SK-N-SH (cell line): Measurements from ENCODE around the gene NPRL2. TPM values are rescaled to one million over a fixed set of nuclear protein-coding genes. Genes with fewer than 3 reads are reported as not detected.

Experiments
- CTCF ChIA-PET: fragments of 300-600, 350-600 bp; formaldehyde crosslinking; extraction: SDS; loops from one replicate; lab custom pipeline; 2021; lab: Yijun Ruan, JAX
- POLR2A ChIA-PET: fragments of 350-600 bp; sonication (Branson Sonifier 250); formaldehyde crosslinking; extraction: SDS; loops from one replicate; lab custom pipeline; 2020; ENCODE audit warnings: antibody characterized with exemption, inconsistent platforms; lab: Yijun Ruan, JAX
- DNase-seq: peaks from one replicate; pipeline ENCODE4 v3.0.0; 2012
- H2AFZ ChIP-seq: fragments of 200-600 bp; sonication (generic); 2 replicates; pipeline ENCODE4 v1.8.1; 2016; ENCODE audit warnings: antibody characterized with exemption, mild to moderate bottlenecking, low read depth
- H3F3A ChIP-seq: fragments of 200-600 bp; sonication (generic); replicated peaks from 2 replicates; pipeline ENCODE3; 2016; ENCODE audit warnings: antibody characterized with exemption, mild to moderate bottlenecking; ENCODE audit not compliant: insufficient read depth
- H3K27ac ChIP-seq, 2 experiments: fragments of 200-500 bp in 1 of 2; fragments of 200-600 bp in 1 of 2; sonication (Bioruptor generic) in 1 of 2; sonication (generic), shearing (Covaris generic) in 1 of 2; 2 replicates each; pipeline versions ENCODE4 v1.5.1 to v1.6.1; 2014 to 2016; ENCODE audit warnings: low read depth in 2 of 2, inconsistent platforms in 1 of 2, low read length in 1 of 2, mild to moderate bottlenecking in 1 of 2, mixed read lengths in 1 of 2
- H3K27me3 ChIP-seq: fragments of 200-600 bp; sonication (generic), shearing (Covaris generic); 2 replicates; pipeline ENCODE4 v1.6.1; 2016; ENCODE audit warnings: mixed run types; ENCODE audit not compliant: insufficient read depth
- H3K36me3 ChIP-seq, 2 experiments: fragments of 200-500 bp in 1 of 2; fragments of 200-600 bp in 1 of 2; sonication (Bioruptor generic) in 1 of 2; sonication (generic) in 1 of 2; replicated peaks in 1 of 2; 2 replicates each; pipeline versions ENCODE3 to v1.5.1; 2014 to 2016; ENCODE audit warnings: low read length in 1 of 2, mild to moderate bottlenecking in 1 of 2; ENCODE audit not compliant: insufficient read depth in 2 of 2, control insufficient read depth in 1 of 2
- H3K4me1 ChIP-seq, 2 experiments: fragments of 200-500 bp in 1 of 2; fragments of 200-600 bp in 1 of 2; sonication (Bioruptor generic) in 1 of 2; sonication (generic), shearing (Covaris generic) in 1 of 2; 2 replicates each; pipeline versions ENCODE4 v1.5.1 to v1.6.1; 2014 to 2016; ENCODE audit warnings: low read depth in 1 of 2, low read length in 1 of 2, mixed run types in 1 of 2; ENCODE audit not compliant: insufficient read depth in 2 of 2, control insufficient read depth in 1 of 2
- H3K4me2 ChIP-seq: fragments of 200-600 bp; sonication (generic), shearing (Covaris generic); 2 replicates; pipeline ENCODE4 v1.6.1; 2017; ENCODE audit warnings: mixed run types
- H3K4me3 ChIP-seq, 2 experiments: fragments of 200-500 bp in 1 of 2; fragments of 200-600 bp in 1 of 2; sonication (Bioruptor generic) in 1 of 2; sonication (generic), shearing (Covaris generic) in 1 of 2; 2 replicates each; pipeline versions ENCODE4 v1.5.1 to v1.8.1; 2014 to 2016; ENCODE audit warnings: low read depth in 2 of 2, inconsistent platforms in 1 of 2, low read length in 1 of 2, mild to moderate bottlenecking in 1 of 2, mixed read lengths in 1 of 2, moderate library complexity in 1 of 2
- H3K79me2 ChIP-seq: fragments of 200-600 bp; sonication (generic); 2 replicates; pipeline ENCODE4 v1.8.1; 2017; ENCODE audit warnings: mild to moderate bottlenecking; ENCODE audit not compliant: insufficient read depth
- H3K9ac ChIP-seq: fragments of 200-600 bp; sonication (generic); 2 replicates; pipeline ENCODE4 v1.6.1; 2017; ENCODE audit warnings: mixed run types
- H3K9me2 ChIP-seq: fragments of 200-600 bp; sonication (generic); 2 replicates; pipeline ENCODE4 v1.6.1; 2017; ENCODE audit warnings: mixed run types
- H3K9me3 ChIP-seq: fragments of 200-600 bp; sonication (generic); 2 replicates; pipeline ENCODE4 v1.6.1; 2017; ENCODE audit warnings: mixed run types, mild to moderate bottlenecking, moderate library complexity
- H4K20me1 ChIP-seq: fragments of 200-600 bp; sonication (generic); 2 replicates; pipeline ENCODE4 v1.6.1; 2017; ENCODE audit warnings: mild to moderate bottlenecking, mixed run types; ENCODE audit not compliant: insufficient read depth
- ELF1 ChIP-seq: IDR thresholded peaks from 2 replicates; pipeline ENCODE4 v1.4.0; 2012
- EZH2phosphoT487 ChIP-seq: fragments of 200-600 bp; sonication (generic); IDR thresholded peaks from 2 replicates; pipeline ENCODE4 v1.6.1; 2017; ENCODE audit warnings: low read depth, mixed run types, mild to moderate bottlenecking, antibody characterized with exemption, moderate library complexity, borderline replicate concordance
- FOSL2 ChIP-seq: IDR thresholded peaks from 2 replicates; pipeline ENCODE4 v1.4.0; 2012; ENCODE audit warnings: low read depth, mild to moderate bottlenecking, moderate library complexity, borderline replicate concordance
- FOXJ3 ChIP-seq: sonication (generic); formaldehyde crosslinking; IDR thresholded peaks from 2 replicates; pipeline ENCODE4 v1.5.1; 2020; ENCODE audit warnings: mild to moderate bottlenecking, missing genetic modification reagents
- FOXM1 ChIP-seq: IDR thresholded peaks from 2 replicates; pipeline ENCODE4 v1.4.0; 2012; ENCODE audit warnings: low read depth, mild to moderate bottlenecking
- GABPA ChIP-seq: IDR thresholded peaks from 2 replicates; pipeline ENCODE4 v1.4.0; 2012; ENCODE audit warnings: low read depth, mild to moderate bottlenecking
- GATA2 ChIP-seq: sonication (generic); formaldehyde crosslinking; IDR thresholded peaks from 2 replicates; pipeline ENCODE4 v1.5.0; 2020; ENCODE audit warnings: mild to moderate bottlenecking, missing genetic modification reagents
- IRF3 ChIP-seq: fragments of 150-350 bp; IDR thresholded peaks from 2 replicates; pipeline ENCODE4 v1.6.1; 2016; ENCODE audit warnings: mild to moderate bottlenecking, low read depth, low read length
- MEF2A ChIP-seq: IDR thresholded peaks from 2 replicates; pipeline ENCODE4 v1.4.0; 2012; ENCODE audit warnings: low read depth, borderline replicate concordance
- MXI1 ChIP-seq: IDR thresholded peaks from 2 replicates; pipeline ENCODE4 v1.6.1; 2012; ENCODE audit warnings: mild to moderate bottlenecking, low read depth, low read length, improper control_type of control experiment
- NFIC ChIP-seq: IDR thresholded peaks from 2 replicates; pipeline ENCODE4 v1.4.0; 2012; ENCODE audit warnings: borderline replicate concordance
- NRF1 ChIP-seq: IDR thresholded peaks from 2 replicates; pipeline ENCODE4 v1.6.1; 2012; ENCODE audit warnings: low read depth, mild to moderate bottlenecking, low read length
- POLR2AphosphoS5 ChIP-seq: IDR thresholded peaks from 2 replicates; pipeline ENCODE4 v1.6.1; 2012; ENCODE audit warnings: low read depth, low read length
- RAD21 ChIP-seq: IDR thresholded peaks from 2 replicates; pipeline ENCODE4 v1.6.1; 2012; ENCODE audit warnings: mild to moderate bottlenecking, low read length
- RCOR1 ChIP-seq: fragments of 150-350 bp; IDR thresholded peaks from 2 replicates; pipeline ENCODE4 v1.6.1; 2017; ENCODE audit warnings: antibody characterized with exemption, low read length
- RFX5 ChIP-seq: IDR thresholded peaks from 2 replicates; pipeline ENCODE4 v1.6.1; 2012; ENCODE audit warnings: mild to moderate bottlenecking, improper control_type of control experiment, low read length
- SIN3A ChIP-seq: IDR thresholded peaks from 2 replicates; pipeline ENCODE4 v1.6.1; 2012; ENCODE audit warnings: low read depth, mild to moderate bottlenecking, low read length, moderate library complexity, borderline replicate concordance
- SMC3 ChIP-seq: IDR thresholded peaks from 2 replicates; pipeline ENCODE4 v1.6.1; 2012; ENCODE audit warnings: low read depth, low read length, improper control_type of control experiment
- TAF1 ChIP-seq: IDR thresholded peaks from 2 replicates; pipeline ENCODE4 v1.6.1; 2012; ENCODE audit warnings: low read depth, mild to moderate bottlenecking, low read length, moderate library complexity, borderline replicate concordance
- TCF12 ChIP-seq: IDR thresholded peaks from 2 replicates; pipeline ENCODE4 v1.4.0; 2012
- TEAD4 ChIP-seq: IDR thresholded peaks from 2 replicates; pipeline ENCODE4 v1.4.0; 2012; ENCODE audit warnings: mild to moderate bottlenecking, borderline replicate concordance; ENCODE audit not compliant: insufficient read depth
- YY1 ChIP-seq: IDR thresholded peaks from 2 replicates; pipeline ENCODE4 v1.4.0; 2012; ENCODE audit warnings: low read depth, mild to moderate bottlenecking
- WGBS: methylation state at CpG from one replicate; pipeline ENCODE4 v1.1.6; 2017; ENCODE audit warnings: low lambda C conversion rate; 5-methylcytosine and 5-hydroxymethylcytosine counted together
- polyA plus RNA-seq, 3 experiments: library from polyadenylated mRNA; depleted of rRNA; stranded (reverse); fragments of >200 nt; gene quantifications; 2 replicates each; pipeline ENCODE4 v1.2.3, GENCODE V29; 2012
- TF ChIP-seq, protein P1 (sequence below): IDR thresholded peaks from 2 replicates; pipeline ENCODE4 v1.4.0; 2012; ENCODE audit warnings: low read depth, borderline replicate concordance
- TF ChIP-seq, protein P2 (sequence below): IDR thresholded peaks from 2 replicates; pipeline ENCODE4 v1.6.1; 2012; ENCODE audit warnings: mild to moderate bottlenecking, low read depth, low read length, moderate library complexity
- TF ChIP-seq, protein P3 (sequence below): IDR thresholded peaks from 2 replicates; pipeline ENCODE4 v1.4.0; 2012; ENCODE audit warnings: low read depth, borderline replicate concordance

Gene NPRL2
- polyA plus RNA-seq (2012; rRNA removed) = 43.6 and 56.2 TPM in 2 replicates
- 23.0 and 30.4 TPM in 2 replicates for polyA plus RNA-seq (2012; cell fraction: cytosol; rRNA removed)
- 124 and 132 TPM in 2 replicates for polyA plus RNA-seq (2012; cell fraction: nucleus; rRNA removed)

GRCh38 chr3:50350527-50351322 is at the start of gene NPRL2, which contains the start of gene CYB561D2:
Gene NPRL2, minus strand, starts transcription at chr3:50350775. Its CDS starts 123 bp downstream, at chr3:50350652.
Gene CYB561D2, plus strand, starts transcription at chr3:50350862. Its CDS starts 572 bp downstream, at chr3:50351434.
- POLR2A ChIA-PET = interaction anchor here (0.7 to 3.6 kb wide), 21 partner anchors 9 to 261 kb away, joined by 3 to 31 read pairs (median 6); partner anchors contain the start of genes CISH, HEMK1, TMEM115 and TUSC2
- H3K4me3 ChIP-seq = peak within 1 kb of the TSS; percentile 76 to 94
- peak within 1 kb of the TSS; percentile 82 for H2AFZ ChIP-seq
- H3F3A ChIP-seq = peaks cover 11% of the 10 kb centered on the region
- peaks cover 8 to 44% of the 10 kb centered on the region in 2 experiments for H3K36me3 ChIP-seq
- H3K79me2 ChIP-seq = peaks cover 61% of the 10 kb centered on the region
- 0% methylated on average over 35 of the region's 64 CpGs for WGBS
- peak within 1 kb of the TSS; percentile 83 to 98 for H3K27ac ChIP-seq
- no peaks in the 10 kb centered on the region for H3K27me3 ChIP-seq
- peak; percentile 97 for DNase-seq
- CTCF ChIA-PET = interaction anchor here (1.1 to 6.0 kb wide), 10 partner anchors 9 to 265 kb away, joined by 3 to 45 read pairs (median 28); partner anchors contain the start of gene RASSF1
- peak within 1 kb of the TSS; percentile 74 for H3K9ac ChIP-seq
- H3K9me2 ChIP-seq = no peaks in the 10 kb centered on the region
- peaks cover 11 to 59% of the 10 kb centered on the region in 2 experiments; a peak in 2 of 4 replicates for H3K4me1 ChIP-seq
- no peaks in the 10 kb centered on the region for H3K9me3 ChIP-seq
- peaks cover 30% of the 10 kb centered on the region for H4K20me1 ChIP-seq
- peak within 1 kb of the TSS; percentile 98 for H3K4me2 ChIP-seq
- TF ChIP-seq MEF2A (no peak), RAD21 (no peak), FOXJ3 (CRISPR knock-in tag) (peak; percentile 23), GATA2 (CRISPR knock-in tag) (no peak), POLR2AphosphoS5 (peak; percentile 72), RCOR1 (0 out of 2 replicates have a peak, but pooled peaks have one; percentile 22), EZH2phosphoT487 (no peak), TEAD4 (no peak), SMC3 (no peak), NRF1 (peak; percentile 88), FOSL2 (no peak), IRF3 (no peak), TAF1 (no peak), ELF1 (peak; percentile 95), YY1 (no peak; the same call in 1 of the 2 replicates), SIN3A (peak; percentile 77; the same call in 1 of the 2 replicates), NFIC (no peak), MXI1 (peak; percentile 78), TCF12 (no peak), RFX5 (no peak), FOXM1 (no peak), GABPA (peak; percentile 86)
- TF ChIP-seq, protein P1, sequence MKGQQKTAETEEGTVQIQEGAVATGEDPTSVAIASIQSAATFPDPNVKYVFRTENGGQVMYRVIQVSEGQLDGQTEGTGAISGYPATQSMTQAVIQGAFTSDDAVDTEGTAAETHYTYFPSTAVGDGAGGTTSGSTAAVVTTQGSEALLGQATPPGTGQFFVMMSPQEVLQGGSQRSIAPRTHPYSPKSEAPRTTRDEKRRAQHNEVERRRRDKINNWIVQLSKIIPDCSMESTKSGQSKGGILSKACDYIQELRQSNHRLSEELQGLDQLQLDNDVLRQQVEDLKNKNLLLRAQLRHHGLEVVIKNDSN = no peak
- TF ChIP-seq, protein P2, sequence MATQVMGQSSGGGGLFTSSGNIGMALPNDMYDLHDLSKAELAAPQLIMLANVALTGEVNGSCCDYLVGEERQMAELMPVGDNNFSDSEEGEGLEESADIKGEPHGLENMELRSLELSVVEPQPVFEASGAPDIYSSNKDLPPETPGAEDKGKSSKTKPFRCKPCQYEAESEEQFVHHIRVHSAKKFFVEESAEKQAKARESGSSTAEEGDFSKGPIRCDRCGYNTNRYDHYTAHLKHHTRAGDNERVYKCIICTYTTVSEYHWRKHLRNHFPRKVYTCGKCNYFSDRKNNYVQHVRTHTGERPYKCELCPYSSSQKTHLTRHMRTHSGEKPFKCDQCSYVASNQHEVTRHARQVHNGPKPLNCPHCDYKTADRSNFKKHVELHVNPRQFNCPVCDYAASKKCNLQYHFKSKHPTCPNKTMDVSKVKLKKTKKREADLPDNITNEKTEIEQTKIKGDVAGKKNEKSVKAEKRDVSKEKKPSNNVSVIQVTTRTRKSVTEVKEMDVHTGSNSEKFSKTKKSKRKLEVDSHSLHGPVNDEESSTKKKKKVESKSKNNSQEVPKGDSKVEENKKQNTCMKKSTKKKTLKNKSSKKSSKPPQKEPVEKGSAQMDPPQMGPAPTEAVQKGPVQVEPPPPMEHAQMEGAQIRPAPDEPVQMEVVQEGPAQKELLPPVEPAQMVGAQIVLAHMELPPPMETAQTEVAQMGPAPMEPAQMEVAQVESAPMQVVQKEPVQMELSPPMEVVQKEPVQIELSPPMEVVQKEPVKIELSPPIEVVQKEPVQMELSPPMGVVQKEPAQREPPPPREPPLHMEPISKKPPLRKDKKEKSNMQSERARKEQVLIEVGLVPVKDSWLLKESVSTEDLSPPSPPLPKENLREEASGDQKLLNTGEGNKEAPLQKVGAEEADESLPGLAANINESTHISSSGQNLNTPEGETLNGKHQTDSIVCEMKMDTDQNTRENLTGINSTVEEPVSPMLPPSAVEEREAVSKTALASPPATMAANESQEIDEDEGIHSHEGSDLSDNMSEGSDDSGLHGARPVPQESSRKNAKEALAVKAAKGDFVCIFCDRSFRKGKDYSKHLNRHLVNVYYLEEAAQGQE = no peak
- TF ChIP-seq, protein P3, sequence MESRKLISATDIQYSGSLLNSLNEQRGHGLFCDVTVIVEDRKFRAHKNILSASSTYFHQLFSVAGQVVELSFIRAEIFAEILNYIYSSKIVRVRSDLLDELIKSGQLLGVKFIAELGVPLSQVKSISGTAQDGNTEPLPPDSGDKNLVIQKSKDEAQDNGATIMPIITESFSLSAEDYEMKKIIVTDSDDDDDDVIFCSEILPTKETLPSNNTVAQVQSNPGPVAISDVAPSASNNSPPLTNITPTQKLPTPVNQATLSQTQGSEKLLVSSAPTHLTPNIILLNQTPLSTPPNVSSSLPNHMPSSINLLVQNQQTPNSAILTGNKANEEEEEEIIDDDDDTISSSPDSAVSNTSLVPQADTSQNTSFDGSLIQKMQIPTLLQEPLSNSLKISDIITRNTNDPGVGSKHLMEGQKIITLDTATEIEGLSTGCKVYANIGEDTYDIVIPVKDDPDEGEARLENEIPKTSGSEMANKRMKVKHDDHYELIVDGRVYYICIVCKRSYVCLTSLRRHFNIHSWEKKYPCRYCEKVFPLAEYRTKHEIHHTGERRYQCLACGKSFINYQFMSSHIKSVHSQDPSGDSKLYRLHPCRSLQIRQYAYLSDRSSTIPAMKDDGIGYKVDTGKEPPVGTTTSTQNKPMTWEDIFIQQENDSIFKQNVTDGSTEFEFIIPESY = no peak
